Activated CD8-positive, alpha-beta memory T cell treated with anti-CD3 and anti-CD28 coated beads, Interleukin-2, amount 50 U/mL, for 24 hours (primary cell): ENCODE results near the gene CTNNBIP1.

Experiments
- DNase-seq: peaks from one replicate; pipeline ENCODE4 v3.0.0-alpha.2; 2020; ENCODE audit errors: extremely low read depth

The CTNNBIP1 gene

GRCh38 chr1:9904596-9904995, 5.5 kb downstream of the CTNNBIP1 start:
- no peak for DNase-seq

- no peak for DNase-seq
Measured at GRCh38 chr1:9903801-9904527, 6.1 kb downstream of the CTNNBIP1 start.

- DNase-seq, result no peak
Measured at GRCh38 chr1:9902060-9902452, 8.0 kb downstream of the CTNNBIP1 start.

GRCh38 chr1:9901148-9902059, 8.7 kb downstream of the CTNNBIP1 start:
- DNase-seq, result no peak

- DNase-seq, result no peak
Measured at GRCh38 chr1:9900142-9901043, 9.7 kb downstream of the CTNNBIP1 start.

GRCh38 chr1:9894115-9894514, 16.0 kb downstream of the CTNNBIP1 start:
- no peak for DNase-seq

GRCh38 chr1:9892563-9893528, 17.2 kb downstream of the CTNNBIP1 start:
- DNase-seq, result no peak

- DNase-seq, result no peak
Measured at GRCh38 chr1:9891207-9891606, 18.9 kb downstream of the CTNNBIP1 start.

- DNase-seq, result no peak
Measured at GRCh38 chr1:9890224-9890731, 19.8 kb downstream of the CTNNBIP1 start.

GRCh38 chr1:9889411-9889810, 20.7 kb downstream of the CTNNBIP1 start:
- DNase-seq, result no peak

GRCh38 chr1:9888886-9889285, 21.2 kb downstream of the CTNNBIP1 start:
- DNase-seq, result no peak

- no peak for DNase-seq
Measured at GRCh38 chr1:9887070-9887469, 23.0 kb downstream of the CTNNBIP1 start.

- no peak for DNase-seq
Measured at GRCh38 chr1:9886092-9886742, 23.9 kb downstream of the CTNNBIP1 start.

GRCh38 chr1:9884805-9885204, 25.3 kb downstream of the CTNNBIP1 start:
- DNase-seq, result no peak

GRCh38 chr1:9883585-9884449, 26.3 kb downstream of the CTNNBIP1 start:
- no peak for DNase-seq

GRCh38 chr1:9882945-9883303, 27.1 kb downstream of the CTNNBIP1 start:
- DNase-seq, result no peak

GRCh38 chr1:9882296-9882944, 27.6 kb downstream of the CTNNBIP1 start:
- no peak for DNase-seq

GRCh38 chr1:9881838-9882249, 28.2 kb downstream of the CTNNBIP1 start:
- DNase-seq, result no peak

GRCh38 chr1:9878404-9878803, 31.7 kb downstream of the CTNNBIP1 start:
- no peak for DNase-seq
